Adrenal gland (tissue), 12 donors: ENCODE measurements around the gene TRABD. TPM values are rescaled to one million over a fixed set of nuclear protein-coding genes. Genes with fewer than 3 reads are reported as not detected.
A peak's percentile ranks its signal among the peaks of the same experiment; 100 is the strongest.

Experiments
- DNase-seq, 7 donors: peaks; one replicate each; pipeline ENCODE4 v3.0.0-alpha.2; 2019 to 2020
- H3K27ac ChIP-seq, 5 donors: fragments of 200-600 bp; sonication (generic) in 4 of 5; 1 replicate in 3 of 5; 2 replicates in 2 of 5; pipeline versions ENCODE4 v1.5.1 to v1.8.0; 2016 to 2020; ENCODE audit warnings: mild to moderate bottlenecking in 1 of 5
- H3K27me3 ChIP-seq: fragments of 200-600 bp; 2 replicates; pipeline ENCODE4 v1.8.0; 2021
- H3K36me3 ChIP-seq, 2 donors: fragments of 200-600 bp; replicated peaks in 1 of 2; 1 replicate in 1 of 2; 2 replicates in 1 of 2; pipeline versions ENCODE4 v1.5.1 to v1.8.0; 2018 to 2022
- H3K4me1 ChIP-seq, 2 donors: fragments of 200-600 bp; replicated peaks in 1 of 2; 1 replicate in 1 of 2; 2 replicates in 1 of 2; pipeline versions ENCODE4 v1.5.1 to v1.8.0; 2018 to 2021
- H3K4me3 ChIP-seq, 4 donors: fragments of 200-600 bp; sonication (generic) in 3 of 4; one replicate each; pipeline ENCODE4 v1.5.1; 2016 to 2018
- H3K9me3 ChIP-seq, 3 donors: fragments of 200-600 bp; sonication (generic) in 1 of 3; replicated peaks in 1 of 3; 1 replicate in 2 of 3; 2 replicates in 1 of 3; pipeline versions ENCODE4 v1.5.1 to v1.8.0; 2016 to 2021
- POLR2A ChIP-seq, 2 donors: fragments of 450-650 bp; IDR thresholded peaks; one replicate each; pipeline ENCODE4 v1.6.1; 2017; ENCODE audit warnings: antibody characterized with exemption in 2 of 2, mild to moderate bottlenecking in 2 of 2, moderate library complexity in 1 of 2
- WGBS, 4 donors: extraction: QIAGEN DNeasy Blood & Tissue Kit in 2 of 4; methylation state at CpG; one replicate each; pipeline versions ENCODE4 v1.1.5 to v1.1.7; 2013 to 2017; 5-methylcytosine and 5-hydroxymethylcytosine counted together
- intact Hi-C, 2 donors: fragments of 100-400 bp; cut with DNase I; formaldehyde crosslinking; loops; one replicate each; pipeline versions ENCODE4 v1.14.1 to v1.15.0; 2022 to 2023
- polyA plus RNA-seq, 3 donors: library from polyadenylated mRNA; stranded (reverse); fragments of 200-250 nt in 2 of 3; fragments of 350-450 nt in 1 of 3; fragmentation: Illumina TruSeq in 1 of 3; extraction: RNeasy Lipid Tissue Mini Kit (QIAGEN cat#74804) in 1 of 3; gene quantifications; one replicate each; pipeline ENCODE4 v1.2.3, GENCODE V29; 2013 to 2014
- total RNA-seq, 9 donors: library from RNA; depleted of rRNA in 4 of 9; stranded (reverse); fragments of >200 nt in 4 of 9; fragments of 120-200 nt in 1 of 9; fragmentation: NEBNext Ultra II Directional in 1 of 9; extraction: Animal tissue kit (Norgen Biotek cat#: 25700) in 1 of 9; gene quantifications; one replicate each; pipeline versions ENCODE4 v1.1.0 to v1.2.4, GENCODE V29; 2013 to 2023
- TF ChIP-seq, protein P1 (sequence below), 6 experiments: fragments of 450-650 bp in 4 of 6; fragments of 200-600 bp in 2 of 6; sonication (generic) in 1 of 6; IDR thresholded peaks; 1 replicate in 5 of 6; 2 replicates in 1 of 6; pipeline versions ENCODE4 v1.5.1 to v1.8.0; 2016 to 2021; ENCODE audit warnings: antibody characterized with exemption in 6 of 6, mild to moderate bottlenecking in 2 of 6, moderate library complexity in 1 of 6
- donor health status: healthy with polysubstance abuse.
- donor health status: Bipolar disorder and iron deficiency.
- donor health status: DM: yes; HTN: yes; CAD: no.
- donor health status: DM: no; HTN: no; CAD: no.
- donor health status: DM: no; HTN: no; CAD: no.
- donor health status: DM: yes; HTN: yes; CAD: no.

The TRABD gene
- total and polyA plus RNA-seq, 12 donors, result 3.0 to 79.0 (median 28.9) TPM

GRCh38 chr22:50194037-50194805, 8.5 kb downstream of the TRABD start:
- intact Hi-C loops, result no loop called here
- peak in 1 of 7 donors; percentile 34 for DNase-seq
- Histone ChIP-seq H3K4me3 (no peak overlapping the region), H3K4me1 (peaks cover 21 to 27% of the 10 kb centered on the region in 2 donors), H3K36me3 (peaks cover 0 to 21% of the 10 kb centered on the region in 2 donors), H3K27ac (no peak overlapping the region), H3K9me3 (no peaks in the 10 kb centered on the region), H3K27me3 (no peaks in the 10 kb centered on the region)
- TF ChIP-seq POLR2A (IDR thresholded peaks at IDR 0.05), result no peak
- TF ChIP-seq, protein P1, sequence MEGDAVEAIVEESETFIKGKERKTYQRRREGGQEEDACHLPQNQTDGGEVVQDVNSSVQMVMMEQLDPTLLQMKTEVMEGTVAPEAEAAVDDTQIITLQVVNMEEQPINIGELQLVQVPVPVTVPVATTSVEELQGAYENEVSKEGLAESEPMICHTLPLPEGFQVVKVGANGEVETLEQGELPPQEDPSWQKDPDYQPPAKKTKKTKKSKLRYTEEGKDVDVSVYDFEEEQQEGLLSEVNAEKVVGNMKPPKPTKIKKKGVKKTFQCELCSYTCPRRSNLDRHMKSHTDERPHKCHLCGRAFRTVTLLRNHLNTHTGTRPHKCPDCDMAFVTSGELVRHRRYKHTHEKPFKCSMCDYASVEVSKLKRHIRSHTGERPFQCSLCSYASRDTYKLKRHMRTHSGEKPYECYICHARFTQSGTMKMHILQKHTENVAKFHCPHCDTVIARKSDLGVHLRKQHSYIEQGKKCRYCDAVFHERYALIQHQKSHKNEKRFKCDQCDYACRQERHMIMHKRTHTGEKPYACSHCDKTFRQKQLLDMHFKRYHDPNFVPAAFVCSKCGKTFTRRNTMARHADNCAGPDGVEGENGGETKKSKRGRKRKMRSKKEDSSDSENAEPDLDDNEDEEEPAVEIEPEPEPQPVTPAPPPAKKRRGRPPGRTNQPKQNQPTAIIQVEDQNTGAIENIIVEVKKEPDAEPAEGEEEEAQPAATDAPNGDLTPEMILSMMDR (IDR thresholded peaks at IDR 0.05), result no peak
- 88 to 94% (median 92%) methylated on average over 28 to 44 of the region's 44 CpGs for WGBS, 4 donors

- no peaks in the 10 kb centered on the region for H3K27me3 ChIP-seq
- intact Hi-C loops, result no loop called here
- no peaks in the 10 kb centered on the region for H3K9me3 ChIP-seq
- no peak overlapping the region for H3K4me3 ChIP-seq
- 85 to 91% (median 88%) methylated on average over 2 to 18 of the region's 18 CpGs for WGBS, 4 donors
- peaks cover 0 to 21% of the 10 kb centered on the region in 2 donors for H3K36me3 ChIP-seq
- DNase-seq, result peak in 1 of 7 donors; percentile 31
- H3K27ac ChIP-seq, result no peak overlapping the region
- H3K4me1 ChIP-seq, result peaks cover 9 to 15% of the 10 kb centered on the region in 2 donors
- TF ChIP-seq POLR2A (IDR thresholded peaks at IDR 0.05), result no peak
- TF ChIP-seq, protein P1 (IDR thresholded peaks at IDR 0.05), result no peak
Observed at GRCh38 chr22:50196256-50196655, 10.5 kb downstream of the TRABD start.

DNA sequence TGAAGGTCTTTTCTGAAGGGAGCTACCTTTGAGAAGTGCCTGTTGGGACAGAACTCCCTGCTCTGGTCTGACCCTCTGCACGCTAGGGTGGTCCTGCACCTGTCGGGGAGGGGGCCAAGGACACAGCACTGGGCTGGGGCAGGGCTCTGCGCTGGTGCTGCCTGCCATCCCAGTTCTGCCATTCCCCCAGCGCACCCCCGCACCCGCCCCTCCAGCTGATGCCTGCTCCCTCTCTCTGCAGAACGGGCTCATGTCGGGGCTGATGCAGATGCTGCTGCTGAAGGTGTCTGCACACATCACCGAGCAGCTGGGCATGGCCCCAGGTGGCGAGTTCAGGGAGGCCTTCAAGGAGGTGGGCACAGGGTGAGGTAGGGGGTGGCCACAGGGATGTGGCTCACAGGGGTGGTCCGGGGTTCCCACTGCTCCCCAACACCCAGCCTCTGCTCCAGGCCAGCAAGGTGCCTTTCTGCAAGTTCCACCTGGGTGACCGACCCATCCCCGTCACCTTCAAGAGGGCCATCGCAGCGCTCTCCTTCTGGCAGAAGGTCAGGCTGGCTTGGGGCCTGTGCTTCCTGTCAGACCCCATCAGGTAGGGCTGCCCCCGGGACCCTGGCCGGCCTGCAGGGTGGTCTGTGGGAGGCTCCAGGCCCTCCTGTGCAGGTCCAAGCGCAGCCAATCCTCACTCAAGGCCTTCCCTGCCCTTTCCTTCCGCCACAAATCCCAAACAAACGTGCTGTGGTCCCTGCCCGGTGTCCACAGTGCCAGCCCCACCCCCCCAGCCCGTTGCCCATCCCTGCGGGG, 11.5 kb downstream of the TRABD start:
- TF ChIP-seq POLR2A (IDR thresholded peaks at IDR 0.05), result no peak
- TF ChIP-seq, protein P1 (IDR thresholded peaks at IDR 0.05), result no peak
- H3K4me1 ChIP-seq, result peaks cover 18% of the 10 kb centered on the region in 2 donors
- no peak overlapping the region for H3K4me3 ChIP-seq
- peaks cover 0 to 21% of the 10 kb centered on the region in 2 donors for H3K36me3 ChIP-seq
- H3K9me3 ChIP-seq, result no peaks in the 10 kb centered on the region
- intact Hi-C loops, result no loop called here
- H3K27ac ChIP-seq, result no peak overlapping the region
- peak in 1 of 7 donors; percentile 33 for DNase-seq
- 86 to 100% (median 90%) methylated on average over 2 to 23 of the region's 23 CpGs for WGBS, 4 donors
- H3K27me3 ChIP-seq, result no peaks in the 10 kb centered on the region
